Smooth muscle cell (in vitro differentiated cells): ENCODE results near the gene MAB21L4. TPM values are rescaled to one million over a fixed set of nuclear protein-coding genes. Genes with fewer than 3 reads are reported as not detected.

Experiments used
- DNase-seq: peaks from one replicate; lab custom pipeline; 2025; ENCODE audit not compliant: unreplicated experiment; lab: John Stamatoyannopoulos, UW
- H2AFZ ChIP-seq: fragments of 200-600 bp; sonication (generic); 2 replicates; pipeline ENCODE4 v1.6.0; 2016; ENCODE audit warnings: antibody characterized with exemption, low read depth, mild to moderate bottlenecking
- H3F3A ChIP-seq: fragments of 200-600 bp; sonication (generic); 2 replicates; pipeline ENCODE4 v1.6.0; 2017; ENCODE audit warnings: antibody characterized with exemption, low read depth
- H3K27ac ChIP-seq: fragments of 200-600 bp; sonication (generic); 2 replicates; pipeline ENCODE4 v1.5.1; 2016; ENCODE audit warnings: low read depth, mild to moderate bottlenecking
- H3K27me3 ChIP-seq: fragments of 200-600 bp; sonication (generic); 2 replicates; pipeline ENCODE4 v1.6.1; 2016; ENCODE audit warnings: low read depth, mild to moderate bottlenecking
- H3K36me3 ChIP-seq: fragments of 200-600 bp; sonication (generic); 2 replicates; pipeline ENCODE4 v1.5.1; 2016; ENCODE audit warnings: low read depth
- H3K4me1 ChIP-seq: fragments of 200-600 bp; sonication (generic); 2 replicates; pipeline ENCODE4 v1.5.1; 2016; ENCODE audit warnings: low read depth
- H3K4me2 ChIP-seq: fragments of 200-600 bp; sonication (generic); 2 replicates; pipeline ENCODE4 v1.6.0; 2016; ENCODE audit warnings: mild to moderate bottlenecking
- H3K4me3 ChIP-seq: fragments of 200-600 bp; sonication (generic); 2 replicates; pipeline ENCODE4 v1.5.1; 2016; ENCODE audit warnings: mild to moderate bottlenecking
- H3K79me2 ChIP-seq: fragments of 200-600 bp; sonication (generic); 2 replicates; pipeline ENCODE4 v1.6.0; 2016; ENCODE audit warnings: low read depth, mild to moderate bottlenecking
- H3K9ac ChIP-seq: fragments of 200-600 bp; sonication (generic); 2 replicates; pipeline ENCODE4 v1.6.0; 2016; ENCODE audit warnings: low read depth
- H3K9me3 ChIP-seq: fragments of 200-600 bp; sonication (generic); replicated peaks from 2 replicates; pipeline ENCODE4 v1.5.1; 2016; ENCODE audit warnings: low read depth
- H4K20me1 ChIP-seq: fragments of 200-600 bp; sonication (generic); 2 replicates; pipeline ENCODE4 v1.6.0; 2016; ENCODE audit warnings: low read depth
- WGBS: methylation state at CpG from one replicate; pipeline ENCODE4 v1.1.7; 2016; ENCODE audit warnings: low lambda C conversion rate; 5-methylcytosine and 5-hydroxymethylcytosine counted together
- polyA plus RNA-seq: library from polyadenylated mRNA; unstranded; fragments of >200 nt; fragmentation: Nextera tagmentation; extraction: Ambion mirVana; gene quantifications from 2 replicates; pipeline ENCODE4 v1.2.1, GENCODE V29; 2016
- total RNA-seq: library from RNA; depleted of rRNA; stranded (reverse); fragments of >200 nt; gene quantifications from 2 replicates; pipeline ENCODE4 v1.2.3, GENCODE V29; 2014
- TF ChIP-seq, protein P1 (sequence below): fragments of 200-600 bp; sonication (generic); IDR thresholded peaks from 2 replicates; pipeline ENCODE4 v1.5.1; 2017; ENCODE audit warnings: borderline replicate concordance, mild to moderate bottlenecking, antibody characterized with exemption; ENCODE audit not compliant: insufficient read depth, poor library complexity, severe bottlenecking

MAB21L4 gene
- total and polyA plus RNA-seq, 2 experiments from 2014 or later: 0.53 to 2.2 TPM

GRCh38 chr2:240928476-240929363 is 32.8 kb upstream of the MAB21L4 start:
- no peaks in the 10 kb centered on the region for H4K20me1 ChIP-seq
- no peak overlapping the region for H3K27ac ChIP-seq
- H3K4me3 ChIP-seq: no peak overlapping the region
- WGBS: 92% methylated on average over 24 of the region's 24 CpGs
- no peaks in the 10 kb centered on the region for H3F3A ChIP-seq
- TF ChIP-seq, protein P1, sequence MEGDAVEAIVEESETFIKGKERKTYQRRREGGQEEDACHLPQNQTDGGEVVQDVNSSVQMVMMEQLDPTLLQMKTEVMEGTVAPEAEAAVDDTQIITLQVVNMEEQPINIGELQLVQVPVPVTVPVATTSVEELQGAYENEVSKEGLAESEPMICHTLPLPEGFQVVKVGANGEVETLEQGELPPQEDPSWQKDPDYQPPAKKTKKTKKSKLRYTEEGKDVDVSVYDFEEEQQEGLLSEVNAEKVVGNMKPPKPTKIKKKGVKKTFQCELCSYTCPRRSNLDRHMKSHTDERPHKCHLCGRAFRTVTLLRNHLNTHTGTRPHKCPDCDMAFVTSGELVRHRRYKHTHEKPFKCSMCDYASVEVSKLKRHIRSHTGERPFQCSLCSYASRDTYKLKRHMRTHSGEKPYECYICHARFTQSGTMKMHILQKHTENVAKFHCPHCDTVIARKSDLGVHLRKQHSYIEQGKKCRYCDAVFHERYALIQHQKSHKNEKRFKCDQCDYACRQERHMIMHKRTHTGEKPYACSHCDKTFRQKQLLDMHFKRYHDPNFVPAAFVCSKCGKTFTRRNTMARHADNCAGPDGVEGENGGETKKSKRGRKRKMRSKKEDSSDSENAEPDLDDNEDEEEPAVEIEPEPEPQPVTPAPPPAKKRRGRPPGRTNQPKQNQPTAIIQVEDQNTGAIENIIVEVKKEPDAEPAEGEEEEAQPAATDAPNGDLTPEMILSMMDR: no peak
- no peaks in the 10 kb centered on the region for H3K79me2 ChIP-seq
- H2AFZ ChIP-seq: no peak overlapping the region
- H3K4me1 ChIP-seq: no peaks in the 10 kb centered on the region
- no peaks in the 10 kb centered on the region for H3K27me3 ChIP-seq
- H3K9me3 ChIP-seq: no peaks in the 10 kb centered on the region
- DNase-seq: no peak
- H3K36me3 ChIP-seq: no peaks in the 10 kb centered on the region
- no peak overlapping the region for H3K9ac ChIP-seq
- no peak overlapping the region for H3K4me2 ChIP-seq

DNA sequence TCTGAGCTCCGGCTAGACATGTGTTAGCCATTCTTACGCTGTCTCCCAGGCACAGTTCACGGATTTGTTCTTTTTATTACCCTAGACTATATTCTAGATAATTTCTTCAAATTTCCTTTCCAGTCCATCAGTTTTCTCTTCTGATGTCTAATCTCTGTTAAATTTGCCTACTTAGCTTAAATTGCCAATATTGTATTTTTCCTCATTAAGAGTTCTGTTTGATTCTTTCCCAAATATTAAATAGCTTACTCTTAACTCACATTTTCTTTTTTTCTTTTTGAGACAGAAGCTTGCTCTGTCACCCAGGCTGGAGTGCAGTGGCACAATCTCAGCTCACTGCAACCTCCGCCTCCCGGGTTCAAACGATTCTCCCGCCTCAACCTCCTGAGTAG is 31.4 kb upstream of the MAB21L4 start:
- Histone ChIP-seq H3K9me3 (no peaks in the 10 kb centered on the region), H3K27ac (no peak overlapping the region), H4K20me1 (no peaks in the 10 kb centered on the region), H2AFZ (no peak overlapping the region), H3K36me3 (no peaks in the 10 kb centered on the region), H3K27me3 (no peaks in the 10 kb centered on the region), H3K79me2 (no peaks in the 10 kb centered on the region), H3K9ac (no peak overlapping the region), H3K4me1 (no peaks in the 10 kb centered on the region), H3K4me3 (no peak overlapping the region), H3F3A (no peaks in the 10 kb centered on the region), H3K4me2 (no peak overlapping the region)
- TF ChIP-seq, protein P1: no peak
- DNase-seq: no peak
- 95% methylated on average over 7 of the region's 7 CpGs for WGBS

GRCh38 chr2:240926516-240927389 is 30.8 kb upstream of the MAB21L4 start:
- Histone ChIP-seq H3F3A (no peaks in the 10 kb centered on the region), H3K4me1 (no peaks in the 10 kb centered on the region), H3K79me2 (no peaks in the 10 kb centered on the region), H3K27me3 (no peaks in the 10 kb centered on the region), H3K4me2 (no peak overlapping the region), H3K27ac (no peak overlapping the region), H3K9me3 (no peaks in the 10 kb centered on the region), H3K9ac (no peak overlapping the region), H2AFZ (no peak overlapping the region), H3K36me3 (no peaks in the 10 kb centered on the region), H3K4me3 (no peak overlapping the region), H4K20me1 (no peaks in the 10 kb centered on the region)
- TF ChIP-seq, protein P1: no peak
- 84% methylated on average over 38 of the region's 38 CpGs for WGBS
- DNase-seq: no peak
